Measurements from ENCODE around the gene C12orf60. TPM values are rescaled to one million over a fixed set of nuclear protein-coding genes. Genes with fewer than 3 reads are reported as not detected.

The C12orf60 gene
- total and polyA plus RNA-seq, 2 of the 8 experiments (the other 6 are each of a cell fraction or from before 2014, with no cell fraction given): 1.2 to 1.5 TPM

GRCh38 chr12:14868916-14869506, 65.5 kb downstream of the C12orf60 start:
- H3K36me3 ChIP-seq (ENCODE audit: control insufficient read depth in 2 of 4, insufficient read depth in 4 of 4, low read length in 3 of 4): no peaks in the 10 kb centered on the region
- ChIA-PET POLR2A (ENCODE audit: partially characterized antibody) (interaction anchor here (0.6 to 1.4 kb wide), 4 partner anchors 10 to 459 kb away, joined by 3 to 5 read pairs (median 4); no protein-coding TSS in a partner anchor), CTCF (ENCODE audit: partially characterized antibody) (interaction anchor here (0.6 to 1.3 kb wide), 3 partner anchors 23 to 1252 kb away, joined by 3 to 5 read pairs (median 3); no protein-coding TSS in a partner anchor)
- H2AK5ac ChIP-seq (ENCODE audit: low read depth, low read length): no peak overlapping the region
- H3K4me3 ChIP-seq (ENCODE audit: extremely low read depth in 1 of 4, insufficient read depth in 2 of 4, low read depth in 3 of 4, low read length in 4 of 4): no peak overlapping the region
- 95% methylated on average over 3 of the region's 3 CpGs; no CpG with 5 or more reads in 1 of the 2 experiments for WGBS, 2 experiments (ENCODE audit: extremely low coverage in 1 of 2, insufficient coverage in 1 of 2, insufficient read length in 1 of 2, insufficient replicate concordance in 2 of 2, low coverage in 1 of 2, low lambda C conversion rate in 2 of 2, missing lambda C conversion rate in 1 of 2)
- H3K9ac ChIP-seq (replicated peaks in 1 of 4; ENCODE audit: extremely low read depth in 1 of 4, low read depth in 3 of 4, low read length in 3 of 4): no peak overlapping the region
- H2BK20ac ChIP-seq (ENCODE audit: low read length): no peak overlapping the region
- no peak overlapping the region for H3K56ac ChIP-seq (replicated peaks; ENCODE audit: insufficient read length, low read depth, low read length)
- no peak overlapping the region for H2BK5ac ChIP-seq (ENCODE audit: low read depth, low read length)
- no peaks in the 10 kb centered on the region for H3K27me3 ChIP-seq (replicated peaks in 1 of 4; ENCODE audit: control insufficient read depth in 3 of 4, extremely low read depth in 1 of 4, insufficient read depth in 3 of 4, low read length in 3 of 4)
- H3K14ac ChIP-seq (ENCODE audit: insufficient read length): no peak overlapping the region
- H3K27ac ChIP-seq (ENCODE audit: low read depth, low read length): no peak overlapping the region
- H4K8ac ChIP-seq (ENCODE audit: extremely low read depth, insufficient read depth, low read length): no peak overlapping the region
- no peak overlapping the region for H3K23ac ChIP-seq (ENCODE audit: insufficient read length)
- no peak overlapping the region for H2BK15ac ChIP-seq (ENCODE audit: low read length)
- no peak overlapping the region for H4K5ac ChIP-seq (ENCODE audit: insufficient read length, low read depth, low read length)
- TF ChIP-seq CBX8 (IDR thresholded peaks at IDR 0.05; ENCODE audit: borderline replicate concordance, low read depth, low read length): no peak
- TF ChIP-seq RNF2 (IDR thresholded peaks at IDR 0.05; ENCODE audit: borderline replicate concordance, low read depth, low read length, missing control alignments, poor library complexity, severe bottlenecking): no peak
- no peak for TF ChIP-seq BACH1 (IDR thresholded peaks at IDR 0.05; ENCODE audit: low read length)
- no peak for TF ChIP-seq RBBP5 (IDR thresholded peaks at IDR 0.05; ENCODE audit: borderline replicate concordance, low read depth, low read length)
- no peak for TF ChIP-seq NANOG (IDR thresholded peaks at IDR 0.05; ENCODE audit: insufficient read depth, low read depth, low read length, poor library complexity, severe bottlenecking)
- TF ChIP-seq TAF1 (IDR thresholded peaks at IDR 0.05; ENCODE audit: low read depth, low read length): no peak
- TF ChIP-seq RFX5 (IDR thresholded peaks at IDR 0.05; ENCODE audit: borderline replicate concordance, low read depth, low read length): no peak
- TF ChIP-seq BRCA1 (IDR thresholded peaks at IDR 0.05; ENCODE audit: low read depth, low read length): no peak
- DNase-seq (ENCODE audit: low read depth in 1 of 2, low spot score in 2 of 2) (no peak), FAIRE-seq (no peak)
- no peak overlapping the region for H3K4ac ChIP-seq (replicated peaks; ENCODE audit: insufficient read length, low read depth, low read length)
- no peaks in the 10 kb centered on the region for H4K20me1 ChIP-seq (replicated peaks in 1 of 2; ENCODE audit: control insufficient read depth in 1 of 2, insufficient read depth in 2 of 2, low read length in 2 of 2)
- H3K23me2 ChIP-seq (ENCODE audit: low read depth, low read length): no peaks in the 10 kb centered on the region
- H4K91ac ChIP-seq (replicated peaks; ENCODE audit: insufficient read length, low read length): no peak overlapping the region
- no peaks in the 10 kb centered on the region for H3K79me1 ChIP-seq (ENCODE audit: low read depth, low read length)
- H2BK12ac ChIP-seq (ENCODE audit: low read depth, low read length): no peak overlapping the region
- no peak overlapping the region for H2BK120ac ChIP-seq (replicated peaks; ENCODE audit: low read depth, low read length)
- peaks cover 12 to 17% of the 10 kb centered on the region in 2 experiments for H3K9me3 ChIP-seq (ENCODE audit: insufficient read depth in 2 of 2, low read depth in 1 of 2, low read length in 1 of 2)
- no peak overlapping the region for H3K4me2 ChIP-seq (ENCODE audit: insufficient read depth in 1 of 2, low read depth in 2 of 2, low read length in 2 of 2)
- H3K79me2 ChIP-seq (ENCODE audit: control insufficient read depth in 1 of 2, insufficient read depth in 2 of 2, low read length in 2 of 2): no peaks in the 10 kb centered on the region
- no peaks in the 10 kb centered on the region for H3K4me1 ChIP-seq (replicated peaks in 1 of 4; ENCODE audit: control insufficient read depth in 3 of 4, insufficient read depth in 4 of 4, low read length in 3 of 4)
- no peak overlapping the region for H2AFZ ChIP-seq (ENCODE audit: low read length)
- no peak overlapping the region for H3K18ac ChIP-seq (ENCODE audit: extremely low read depth, low read length)

Data from H1 (cell line).